GM18951 (cell line): ENCODE data around the gene ADCY9.
"Not testable (repeated sequence)": the region's sequence is repeated elsewhere in the genome, so short reads cannot be mapped to it uniquely, and the experiment has no call there.

Source experiments
- POLR2A ChIP-seq: IDR thresholded peaks from 4 replicates; pipeline ENCODE4 v1.6.1; 2011; ENCODE audit warnings: mild to moderate bottlenecking; ENCODE audit not compliant: insufficient read length, insufficient read depth; ENCODE audit errors: extremely low read depth
- in situ Hi-C: fragments of 300-500 bp; cut with MboI; formaldehyde crosslinking; loops from one replicate; pipeline ENCODE4 v1.12.0; 2022; ENCODE audit warnings: low sequenced_read_pairs, mixed read lengths, inconsistent platforms; ENCODE audit not compliant: unreplicated experiment

ADCY9 gene

DNA sequence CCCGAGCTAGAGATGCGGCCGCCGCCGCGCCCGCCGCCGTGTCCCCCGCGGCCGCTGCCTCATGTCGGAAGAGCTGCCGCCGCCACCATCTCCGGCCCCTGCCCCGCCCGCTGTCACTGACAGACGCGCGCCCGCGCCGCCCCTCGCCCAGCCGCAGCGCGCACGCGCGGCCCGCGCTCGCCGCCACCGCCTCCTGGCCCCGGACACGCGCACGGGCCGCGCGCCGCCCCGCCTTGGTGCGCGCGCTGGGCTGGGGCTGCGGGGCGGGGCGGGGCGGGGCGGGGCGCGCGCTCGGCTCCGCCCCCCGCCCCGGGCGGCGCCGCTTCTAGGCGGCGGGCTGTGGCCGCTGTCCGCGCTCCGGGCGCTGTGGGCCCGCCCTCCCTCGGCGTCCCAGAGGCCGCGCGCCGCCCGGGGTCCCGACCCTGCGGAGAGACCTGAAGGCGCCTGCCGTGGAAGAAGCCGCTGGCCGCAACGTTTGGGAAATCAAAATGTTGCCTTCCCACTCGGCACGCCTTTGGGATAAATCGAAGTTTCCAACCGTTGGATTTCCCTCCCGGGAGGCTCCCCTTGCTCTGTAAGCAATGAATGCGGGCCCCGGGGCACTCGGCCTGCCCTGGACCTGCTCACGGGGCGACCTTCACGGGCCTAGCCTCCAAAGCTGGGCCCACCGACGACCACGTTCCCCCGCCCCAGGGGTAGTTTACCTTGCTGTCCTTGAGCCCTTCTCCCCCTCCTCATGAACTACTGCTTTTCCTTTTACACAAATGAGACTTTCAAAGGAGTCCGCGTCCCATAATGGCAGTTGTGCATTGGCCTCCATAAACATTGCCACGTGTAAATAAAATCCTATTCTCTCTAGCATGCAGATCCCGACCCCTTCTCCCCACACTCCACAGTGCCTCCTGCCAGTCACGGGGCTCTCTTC lies at the start of gene ADCY9:
TSS of gene ADCY9 (minus strand) at position 118 of the 925 bp plus-strand sequence. CDS start 1,000 bp downstream, outside the sequence.
- TF ChIP-seq POLR2A, result peak; percentile 21
- in situ Hi-C loops, result no loop called here

- in situ Hi-C loops, result no loop called here
- no peak for TF ChIP-seq POLR2A
Measured at GRCh38 chr16:4160658-4161430, 44.6 kb upstream of the ADCY9 start.

DNA sequence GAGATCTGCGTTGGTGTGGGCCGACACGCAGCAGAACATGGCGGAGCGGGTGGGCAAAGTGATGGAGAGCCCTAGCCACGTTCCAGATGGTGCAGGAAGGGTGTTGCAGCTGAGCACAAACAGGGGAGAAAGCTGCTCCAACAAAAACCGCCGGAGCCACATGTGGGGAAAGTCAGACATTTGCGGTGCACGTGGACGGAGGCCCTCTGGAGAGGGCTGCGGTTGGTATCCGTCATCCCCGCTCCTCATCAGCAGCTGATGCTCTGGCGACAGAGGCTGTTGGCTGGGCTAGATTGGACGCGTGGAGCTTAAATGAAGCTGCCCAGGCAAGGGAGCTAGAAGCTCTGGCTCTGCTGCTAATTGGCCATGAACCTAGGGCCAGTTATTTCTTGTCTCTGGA lies 43.5 kb upstream of the ADCY9 start:
- no peak for TF ChIP-seq POLR2A
- in situ Hi-C loops, result no loop called here

DNA sequence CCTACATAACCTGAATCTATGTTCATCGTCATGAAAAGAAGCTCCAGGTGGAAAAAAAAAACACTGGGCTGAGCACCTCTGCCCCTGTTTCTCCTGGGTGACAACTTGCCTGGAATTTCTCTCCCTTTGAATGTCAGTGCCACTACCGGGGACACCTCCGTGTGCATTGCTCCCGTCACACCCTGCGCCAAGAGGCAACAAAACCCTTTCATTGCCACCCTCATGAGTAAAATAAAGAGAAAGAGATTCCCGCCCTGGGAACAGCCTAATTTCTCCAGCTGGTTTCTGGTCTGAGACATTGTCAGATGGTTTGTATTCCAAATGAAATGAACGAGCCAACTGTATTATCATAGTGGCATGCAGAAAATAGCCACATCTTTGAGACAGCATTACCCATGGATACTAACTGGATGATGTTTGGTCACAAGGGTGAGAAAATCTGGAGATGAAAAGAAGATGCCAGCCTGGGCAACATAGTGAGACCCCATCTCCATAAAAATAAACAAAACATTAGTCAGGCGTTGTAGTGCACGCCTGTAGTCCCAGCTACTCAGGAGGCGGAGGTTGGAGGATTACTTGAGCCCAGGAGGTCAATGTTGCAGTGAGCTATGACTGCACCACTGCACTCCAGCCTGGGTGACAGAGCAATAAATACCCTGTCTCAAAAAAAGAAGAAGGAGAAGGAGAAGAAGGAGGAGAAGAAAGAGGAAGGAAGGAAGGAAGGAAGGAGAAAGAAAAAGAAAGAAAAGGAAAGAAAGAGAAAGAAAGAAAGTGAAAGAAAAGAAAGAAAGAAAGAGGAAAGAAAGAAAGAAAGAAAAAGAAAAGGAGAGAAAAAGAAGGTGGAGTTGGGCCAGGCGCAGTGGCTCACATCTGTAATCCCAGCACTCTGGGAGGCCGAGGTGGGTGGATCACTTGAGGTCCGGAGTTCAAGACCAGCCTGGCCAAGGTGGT lies 42.2 kb upstream of the ADCY9 start:
- TF ChIP-seq POLR2A, result no peak
- in situ Hi-C loops, result no loop called here

DNA sequence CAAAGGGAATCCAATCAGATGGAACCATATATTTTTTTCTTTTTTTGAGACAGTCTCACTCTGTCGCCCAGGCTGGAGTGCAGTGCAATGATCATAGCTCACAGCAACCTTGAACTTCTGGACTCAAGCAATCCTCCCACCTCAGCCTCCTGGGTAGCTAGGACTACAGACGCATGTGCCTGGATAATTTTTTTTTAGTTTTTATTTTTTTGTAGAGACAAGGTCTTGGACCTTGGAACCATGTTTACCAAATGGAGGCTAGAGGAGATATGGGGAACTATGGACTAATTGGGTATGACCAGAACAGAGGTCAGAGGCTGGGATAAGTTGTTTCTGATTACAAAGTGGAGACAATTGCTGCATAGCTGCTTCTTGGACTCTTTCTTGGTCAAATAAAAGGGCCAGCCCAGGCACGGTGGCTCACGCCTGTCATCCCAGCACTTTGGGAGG lies 41.2 kb upstream of the ADCY9 start:
- no peak for TF ChIP-seq POLR2A
- in situ Hi-C loops, result no loop called here

DNA sequence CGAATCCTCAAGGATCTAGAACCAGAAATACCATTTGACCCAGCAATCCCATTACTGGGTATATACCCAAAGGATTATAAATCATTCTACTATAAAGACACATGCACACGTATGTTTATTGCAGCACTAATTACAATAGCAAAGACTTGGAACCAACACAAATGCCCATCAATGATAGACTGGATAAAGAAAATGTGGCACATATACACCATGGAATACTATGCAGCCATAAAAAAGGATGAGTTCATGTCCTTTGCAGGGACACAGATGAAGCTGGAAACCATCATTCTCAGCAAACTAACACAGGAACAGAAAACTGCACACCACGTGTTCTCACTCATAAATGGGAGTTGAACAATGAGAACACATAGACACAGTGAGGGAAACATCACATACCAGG lies 40.3 kb upstream of the ADCY9 start:
- in situ Hi-C loops, result not testable (repeated sequence)

- in situ Hi-C loops, result not testable (repeated sequence)
Measured at GRCh38 chr16:4153364-4153763, 37.1 kb upstream of the ADCY9 start.

- no peak for TF ChIP-seq POLR2A
- in situ Hi-C loops, result no loop called here
Measured at GRCh38 chr16:4152267-4152666, 36.0 kb upstream of the ADCY9 start.

DNA sequence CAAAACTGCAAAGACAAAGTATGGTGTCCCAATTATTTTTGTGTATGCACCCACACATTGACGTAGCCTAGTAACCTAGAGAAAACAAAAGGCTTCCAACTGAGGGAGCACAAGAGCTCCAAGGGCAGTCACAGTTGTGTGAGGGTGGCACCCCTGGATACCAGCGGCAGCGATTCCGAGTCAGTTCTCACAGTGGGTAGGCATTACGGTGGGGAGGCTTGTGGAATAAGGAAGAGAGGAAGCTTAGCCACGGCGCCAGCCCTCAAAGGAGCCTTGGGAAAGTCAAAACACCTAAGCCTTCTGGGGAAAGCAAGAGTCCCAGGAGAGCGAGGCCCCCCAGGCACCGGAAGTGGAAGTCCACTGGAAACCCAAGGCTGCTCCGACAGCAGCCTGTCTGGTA lies 31.0 kb upstream of the ADCY9 start:
- in situ Hi-C loops, result no loop called here

DNA sequence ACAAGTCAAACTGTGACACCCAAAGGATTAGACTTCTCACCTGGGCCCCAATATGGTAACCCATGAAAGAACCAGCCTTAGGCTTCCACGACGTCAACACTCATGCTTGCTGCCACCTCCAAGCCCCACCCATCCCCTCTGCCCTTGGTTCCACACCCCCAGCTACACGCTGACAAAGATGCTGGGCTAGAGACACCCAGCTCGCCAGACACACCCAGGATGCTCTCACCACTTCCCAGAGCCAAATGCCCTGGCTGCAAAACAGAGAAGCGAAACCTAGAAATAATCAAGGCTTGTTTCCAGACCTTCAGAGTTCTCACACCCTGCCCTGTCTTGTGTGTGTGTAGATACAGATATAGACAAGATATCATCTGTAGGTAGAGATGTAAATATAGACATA lies 26.0 kb upstream of the ADCY9 start:
- in situ Hi-C loops, result no loop called here
- no peak for TF ChIP-seq POLR2A

More for the DNA sequence above, 31.0 kb upstream of the ADCY9 start:
- no peak for TF ChIP-seq POLR2A

DNA sequence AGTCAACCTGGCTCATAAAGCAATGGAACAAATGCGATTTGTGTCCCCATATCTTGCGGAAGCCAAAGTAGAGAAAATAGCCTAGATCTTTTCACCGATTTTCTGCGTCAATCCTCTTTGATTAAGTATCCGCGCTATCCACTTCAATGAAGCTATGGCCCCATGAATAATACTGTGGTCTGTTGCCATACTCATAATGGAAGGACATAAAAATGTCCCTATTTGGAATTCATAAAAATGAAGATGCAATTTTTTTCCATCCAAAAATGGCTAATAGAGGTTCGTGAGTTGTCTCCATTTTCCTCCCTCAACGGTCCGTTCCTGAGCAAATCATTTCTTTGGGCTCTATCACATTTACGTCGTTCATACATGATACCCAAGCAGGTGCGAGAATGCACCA lies 25.4 kb upstream of the ADCY9 start:
- in situ Hi-C loops, result no loop called here
- TF ChIP-seq POLR2A, result no peak

- in situ Hi-C loops, result no loop called here
- TF ChIP-seq POLR2A, result no peak
Measured at GRCh38 chr16:4140652-4141051, 24.4 kb upstream of the ADCY9 start.

- in situ Hi-C loops, result no loop called here
- TF ChIP-seq POLR2A, result no peak
Measured at GRCh38 chr16:4139968-4140367, 23.7 kb upstream of the ADCY9 start.

DNA sequence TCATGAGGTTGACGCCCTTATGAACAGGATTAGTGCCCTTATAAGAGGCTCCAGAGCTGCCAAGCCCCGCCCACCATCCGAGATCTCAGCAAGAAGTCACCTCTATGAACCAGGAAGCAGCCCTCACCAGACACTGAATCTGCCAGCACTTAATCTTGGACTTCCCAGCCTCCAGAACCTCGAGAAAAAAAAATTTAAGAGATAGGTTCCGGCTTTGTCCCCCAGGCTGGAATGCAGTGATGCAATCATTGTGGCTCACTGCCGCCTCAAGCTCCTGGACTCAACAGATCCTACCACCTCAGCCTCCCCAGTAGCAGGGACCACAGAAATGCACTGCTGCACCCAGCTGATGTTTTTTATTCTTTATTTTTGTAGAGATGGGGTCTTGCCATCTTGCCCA lies 22.5 kb upstream of the ADCY9 start:
- TF ChIP-seq POLR2A, result no peak
- in situ Hi-C loops, result no loop called here
